ENCODE data around the gene STAG1.

GRCh38 chr3:136685882-136686281, 66.3 kb downstream of the STAG1 start:
- TF ChIP-seq CTCF (conservative IDR thresholded peaks at IDR 0.05; ENCODE audit: low read depth in 2 of 2) (no peak), EZH2 (IDR thresholded peaks at IDR 0.05; ENCODE audit: low read depth, unreplicated experiment) (no peak), EZH2phosphoT487 (IDR thresholded peaks at IDR 0.05; ENCODE audit: unreplicated experiment) (no peak), REST (IDR thresholded peaks at IDR 0.05; ENCODE audit: unreplicated experiment) (no peak), POLR2AphosphoS5 (IDR thresholded peaks at IDR 0.05; ENCODE audit: low read depth) (no peak), CREB1 (CRISPR knock-in tag; IDR thresholded peaks at IDR 0.05; ENCODE audit: low read depth) (no peak), STAT1 (IDR thresholded peaks at IDR 0.05; ENCODE audit: unreplicated experiment) (no peak), JUNB (IDR thresholded peaks at IDR 0.05; ENCODE audit: unreplicated experiment) (no peak), ZNF462 (CRISPR knock-in tag; IDR thresholded peaks at IDR 0.05) (no peak), ZNF114 (CRISPR knock-in tag; IDR thresholded peaks at IDR 0.05) (no peak)
